Activated T-helper 1 cell treated with Interleukin-2 at 50 U/mL for 16 hours (primary cell): Measurements from ENCODE around the gene DNM3.
A peak's percentile ranks its signal among the peaks of the same experiment; 100 is the strongest.
"Not testable (repeated sequence)": the region's sequence is repeated elsewhere in the genome, so short reads cannot be mapped to it uniquely, and the experiment has no call there.

Source experiments
- DNase-seq: peaks from one replicate; pipeline ENCODE4 v3.0.0-alpha.2; 2020; ENCODE audit warnings: low read depth

Gene DNM3

GRCh38 chr1:172425339-172425738 is 584.0 kb downstream of the DNM3 start:
- DNase-seq: no peak

- no peak for DNase-seq
These were observed 585.9 kb downstream of the DNM3 start for GRCh38 chr1:172427191-172427590.

GRCh38 chr1:172429331-172430127 is 588.2 kb downstream of the DNM3 start:
- no peak for DNase-seq

- DNase-seq: no peak
These were observed 588.8 kb downstream of the DNM3 start for GRCh38 chr1:172430128-172430454.

- no peak for DNase-seq
These were observed 589.9 kb downstream of the DNM3 start for GRCh38 chr1:172431204-172431603.

- peak; percentile 22 for DNase-seq
These were observed 590.5 kb downstream of the DNM3 start for GRCh38 chr1:172431721-172432192.

GRCh38 chr1:172437183-172437582 is 595.9 kb downstream of the DNM3 start:
- not testable (repeated sequence) for DNase-seq

- no peak for DNase-seq
These were observed 601.1 kb downstream of the DNM3 start for GRCh38 chr1:172442404-172442803.

GRCh38 chr1:172442843-172443565 is 601.7 kb downstream of the DNM3 start:
- DNase-seq: no peak

GRCh38 chr1:172443666-172444453 is 602.6 kb downstream of the DNM3 start, which contains the start of gene PIGC:
Gene PIGC, minus strand, starts transcription at chr1:172444069. Its CDS starts 1,447 bp downstream, at chr1:172442622.
- DNase-seq: peak; percentile 84

GRCh38 chr1:172446547-172446946 is 605.2 kb downstream of the DNM3 start:
- DNase-seq: no peak

- DNase-seq: no peak
These were observed 606.3 kb downstream of the DNM3 start for GRCh38 chr1:172447641-172448040.

- no peak for DNase-seq
These were observed 607.8 kb downstream of the DNM3 start for GRCh38 chr1:172448995-172449584.

GRCh38 chr1:172449585-172450523 is 608.6 kb downstream of the DNM3 start:
- no peak for DNase-seq

GRCh38 chr1:172450524-172450885 is 609.2 kb downstream of the DNM3 start:
- no peak for DNase-seq

GRCh38 chr1:172451002-172451443 is 609.7 kb downstream of the DNM3 start:
- DNase-seq: no peak

GRCh38 chr1:172452536-172453152 is 611.3 kb downstream of the DNM3 start:
- DNase-seq: no peak

GRCh38 chr1:172453153-172453545 is 611.9 kb downstream of the DNM3 start:
- DNase-seq: no peak

- DNase-seq: no peak
These were observed 612.3 kb downstream of the DNM3 start for GRCh38 chr1:172453607-172454006.

- DNase-seq: no peak
These were observed 614.2 kb downstream of the DNM3 start for GRCh38 chr1:172455451-172455850.
